Measurements from ENCODE around the gene ANKMY1.

- TF ChIP-seq EZH2 (IDR thresholded peaks at IDR 0.05; ENCODE audit: insufficient read depth, poor library complexity, severe bottlenecking), result no peak
- TF ChIP-seq EZH2phosphoT487 (IDR thresholded peaks at IDR 0.05; ENCODE audit: insufficient read depth, low read depth), result no peak
Measured at GRCh38 chr2:240441993-240442411, 115.8 kb downstream of the ANKMY1 start.
